Brain pericyte (primary cell): ENCODE measurements around the gene DYNLRB1.
A peak's percentile ranks its signal among the peaks of the same experiment; 100 is the strongest.
"Not testable (repeated sequence)": the region's sequence is repeated elsewhere in the genome, so short reads cannot be mapped to it uniquely, and the experiment has no call there.

Source experiments
- DNase-seq: peaks from one replicate; pipeline ENCODE4 v3.0.0-alpha.2; 2012; ENCODE audit warnings: low read depth, low spot score

The DYNLRB1 gene

GRCh38 chr20:34516247-34517113, at the start of gene DYNLRB1:
DYNLRB1 (plus strand) TSS chr20:34516422; CDS start chr20:34516459, 37 bp downstream.
- peak; percentile 91 for DNase-seq

- no peak for DNase-seq
Observed at GRCh38 chr20:34468951-34469350, 47.3 kb upstream of the DYNLRB1 start.

DNA sequence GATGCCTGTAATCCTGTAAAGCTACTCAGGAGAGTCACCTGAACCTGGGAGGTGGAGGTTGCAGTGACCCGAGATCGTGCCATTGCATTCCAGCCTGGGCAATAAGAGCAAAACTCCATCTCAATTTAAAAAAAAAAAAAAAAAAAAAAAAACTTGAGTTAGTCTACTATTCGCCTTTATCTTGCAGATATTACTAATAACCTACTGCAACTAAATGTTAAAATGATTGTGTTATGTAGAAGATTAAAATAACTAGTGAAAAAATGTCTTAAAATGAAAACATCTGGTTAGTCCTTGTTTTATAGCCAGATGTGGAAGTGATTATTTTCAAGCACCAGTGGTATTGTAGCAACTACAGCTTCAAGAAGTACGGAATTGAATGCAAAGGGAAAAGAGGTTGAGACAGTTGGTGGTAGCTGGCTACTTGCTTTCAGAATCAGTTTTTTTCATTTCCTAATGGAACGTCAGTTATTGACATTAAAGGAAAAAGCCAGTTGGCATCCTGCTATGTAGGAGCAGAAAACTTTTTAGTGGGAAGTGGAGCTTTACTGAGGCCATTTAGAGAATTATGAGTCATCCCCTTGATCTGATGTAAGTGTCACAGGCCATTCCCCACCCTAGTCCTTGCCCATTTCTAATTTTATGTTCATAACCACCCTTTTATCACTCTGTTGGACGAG, 43.8 kb upstream of the DYNLRB1 start:
- DNase-seq: peak; percentile 6

DNA sequence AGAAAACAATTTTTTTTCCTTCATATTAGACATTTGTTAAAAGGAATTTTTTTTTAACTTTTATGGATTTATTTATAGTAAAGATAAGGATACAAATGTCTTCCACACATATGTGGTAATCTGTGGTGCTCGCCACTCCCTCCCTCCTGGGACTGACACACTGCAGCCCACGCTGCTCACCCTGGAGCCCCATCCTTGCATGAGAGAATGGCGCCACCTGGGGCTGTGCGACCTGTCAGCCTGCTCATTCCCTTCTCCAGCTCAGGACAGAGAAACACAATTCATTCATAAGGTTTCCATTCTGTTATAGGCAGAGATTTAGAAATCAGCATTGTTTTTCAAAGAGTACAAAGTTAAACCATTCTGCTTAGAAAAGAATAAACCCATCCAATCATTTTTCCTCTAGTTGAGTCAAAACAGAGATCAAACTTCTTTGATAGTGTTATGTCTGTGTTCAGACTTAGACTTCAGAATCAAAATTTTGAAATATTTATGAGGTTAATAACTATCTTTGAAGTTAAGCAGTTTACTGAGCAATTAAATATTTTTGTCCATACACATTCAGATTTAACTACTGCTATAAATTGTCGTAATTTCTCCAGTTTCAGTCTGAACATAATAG, 42.8 kb upstream of the DYNLRB1 start:
- DNase-seq: no peak

DNA sequence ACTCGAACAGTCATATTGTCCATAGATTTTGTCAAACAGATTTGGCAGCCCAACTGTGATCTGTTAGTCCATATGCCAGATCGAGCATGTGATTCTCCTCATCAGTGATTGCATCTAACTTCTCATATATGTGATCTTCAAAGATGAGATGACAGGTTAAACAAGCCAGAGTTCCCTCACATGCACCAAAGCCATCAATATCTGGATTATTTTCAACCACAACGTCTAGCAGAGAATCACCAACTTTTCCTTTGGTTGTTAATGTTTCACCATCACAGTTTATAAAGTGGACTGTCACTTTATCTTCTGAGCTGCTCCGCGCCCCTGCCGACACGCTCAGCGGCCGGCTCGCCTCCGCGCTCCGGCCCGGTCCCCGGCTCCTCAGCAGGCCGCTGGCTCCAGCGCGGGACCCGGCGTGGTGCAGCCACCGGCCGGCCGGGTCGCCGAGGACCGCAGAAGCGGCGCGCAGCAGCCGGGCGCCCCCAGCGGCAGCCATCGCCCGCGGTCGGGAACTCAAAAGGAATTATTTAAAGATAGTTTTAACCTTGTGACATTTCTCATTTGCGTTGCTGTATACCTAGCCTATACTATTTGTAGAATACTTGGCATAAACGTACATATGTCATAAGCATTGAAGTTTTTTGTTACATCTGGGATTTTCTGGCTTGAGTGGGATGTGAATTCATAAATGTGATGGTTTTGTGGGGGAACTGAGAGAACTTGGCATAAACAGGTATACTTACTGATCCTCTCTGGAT, 40.1 kb upstream of the DYNLRB1 start:
- DNase-seq: no peak

GRCh38 chr20:34479627-34480026, 36.6 kb upstream of the DYNLRB1 start:
- no peak for DNase-seq

- DNase-seq: not testable (repeated sequence)
Observed at GRCh38 chr20:34482154-34482553, 34.1 kb upstream of the DYNLRB1 start.

GRCh38 chr20:34483585-34484220, 32.5 kb upstream of the DYNLRB1 start:
- not testable (repeated sequence) for DNase-seq

GRCh38 chr20:34485068-34485634, 31.1 kb upstream of the DYNLRB1 start:
- DNase-seq: no peak

DNA sequence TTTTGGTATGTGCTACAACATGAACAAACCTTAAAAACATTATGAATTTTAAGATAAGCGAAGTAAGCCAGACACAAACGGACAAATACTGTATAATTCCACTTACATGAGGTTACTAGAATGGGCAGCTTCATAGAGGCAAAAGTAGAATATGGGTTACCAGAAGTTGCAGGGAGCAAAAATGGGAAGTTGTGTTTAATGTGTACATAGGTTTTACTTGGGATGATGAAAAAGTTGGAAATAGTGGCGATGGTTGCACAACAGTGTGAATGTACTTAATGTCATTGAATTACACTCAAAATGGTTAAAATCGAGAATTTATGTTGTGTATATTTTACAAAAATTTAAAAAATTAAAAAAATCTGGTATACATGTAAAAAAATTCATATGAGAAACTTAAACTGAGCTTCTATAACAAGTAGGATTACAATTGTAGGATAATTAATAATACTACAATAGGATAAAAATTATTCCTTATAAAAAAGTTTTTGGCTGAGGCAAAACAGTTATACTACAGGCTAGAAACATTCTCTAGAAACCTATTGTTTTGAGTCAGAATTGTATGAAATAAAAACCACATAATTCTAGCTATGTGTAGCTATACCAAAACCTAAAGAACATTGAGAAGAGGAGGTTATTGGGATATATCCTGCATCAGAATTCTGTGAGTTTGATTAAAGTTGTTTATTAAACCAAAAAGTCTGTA, 24.8 kb upstream of the DYNLRB1 start:
- no peak for DNase-seq

DNA sequence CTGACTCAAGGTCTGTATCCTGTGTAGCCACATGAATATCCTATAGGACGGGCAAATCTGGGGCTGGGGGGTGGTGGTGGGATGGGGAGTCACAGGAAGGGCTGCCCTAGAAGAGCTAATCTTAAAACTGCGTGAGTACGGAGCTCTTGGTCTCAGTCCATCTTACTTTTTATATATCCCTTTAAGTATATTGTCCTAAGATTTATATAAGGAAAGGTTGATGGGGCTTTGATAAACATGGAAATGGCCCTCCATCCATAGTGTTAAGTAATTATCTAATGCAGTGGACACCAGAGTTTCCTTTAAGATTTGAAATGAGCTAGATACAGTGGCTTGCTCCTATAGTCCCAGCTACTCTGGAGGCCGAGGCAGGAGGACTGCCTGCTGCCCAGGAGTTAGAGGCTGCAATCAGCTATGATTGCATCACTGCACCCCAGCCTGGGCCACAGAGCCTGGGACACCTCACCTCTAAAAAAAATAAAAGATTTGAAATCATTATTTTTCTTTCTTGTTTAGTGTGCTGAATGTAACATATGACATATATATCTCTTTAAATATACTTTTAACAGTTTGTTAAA, 24.2 kb upstream of the DYNLRB1 start:
- DNase-seq: no peak

DNA sequence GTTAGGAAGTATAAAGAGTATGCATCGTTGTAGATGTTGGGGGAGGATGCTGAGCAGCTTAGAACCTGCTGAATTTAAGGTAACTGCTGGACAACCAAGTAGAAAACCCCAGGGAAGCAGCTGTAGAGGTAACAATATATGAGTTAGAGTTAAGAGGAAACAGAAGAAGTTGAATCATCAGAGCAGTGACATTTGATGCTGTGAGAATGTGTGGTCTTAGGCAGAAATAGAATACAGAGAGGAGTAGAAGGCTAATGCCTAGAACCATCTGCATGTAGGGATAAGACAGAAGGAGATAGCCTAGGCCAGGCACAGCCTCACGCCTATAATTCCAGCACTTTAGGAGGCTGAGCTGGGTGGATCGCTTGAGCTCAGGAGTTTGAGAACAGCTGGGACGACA, 22.6 kb upstream of the DYNLRB1 start:
- no peak for DNase-seq

DNA sequence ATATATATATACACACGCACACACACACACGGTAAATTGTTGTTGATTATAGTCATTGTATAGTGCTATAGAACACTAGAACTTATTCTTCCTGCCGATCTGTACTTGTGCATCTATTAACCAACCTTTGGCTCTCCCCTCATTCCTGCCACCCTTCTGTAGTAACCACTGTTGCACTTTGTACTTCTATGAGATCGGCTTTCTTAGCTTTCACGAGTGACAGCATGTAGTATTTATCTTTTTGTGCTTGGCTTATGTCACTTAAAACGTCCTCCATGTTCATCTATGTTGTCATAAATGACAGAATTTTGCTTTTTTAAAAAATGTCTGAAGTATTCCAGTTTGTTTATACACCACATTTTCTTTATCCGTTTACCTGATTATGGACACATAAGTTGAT, 20.9 kb upstream of the DYNLRB1 start:
- no peak for DNase-seq

DNA sequence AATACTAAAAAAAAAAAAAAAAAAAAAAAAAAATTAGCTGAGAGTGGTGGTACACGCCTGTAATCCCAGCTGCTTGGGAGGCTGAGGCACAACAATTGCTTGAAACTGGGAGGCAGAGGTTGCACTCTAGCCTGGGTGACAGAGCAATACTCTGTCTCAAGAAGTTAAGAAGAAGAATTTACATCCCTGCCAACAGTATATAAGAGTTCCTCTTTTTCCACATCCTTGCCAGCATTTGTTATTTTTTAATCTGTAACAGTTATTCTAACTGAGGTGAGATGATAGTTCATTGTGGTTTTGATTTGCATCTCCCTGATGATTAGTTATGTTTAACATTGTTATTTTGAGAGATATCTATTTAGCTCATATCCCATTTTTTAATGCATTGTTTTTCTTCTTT, 20.3 kb upstream of the DYNLRB1 start:
- no peak for DNase-seq

DNA sequence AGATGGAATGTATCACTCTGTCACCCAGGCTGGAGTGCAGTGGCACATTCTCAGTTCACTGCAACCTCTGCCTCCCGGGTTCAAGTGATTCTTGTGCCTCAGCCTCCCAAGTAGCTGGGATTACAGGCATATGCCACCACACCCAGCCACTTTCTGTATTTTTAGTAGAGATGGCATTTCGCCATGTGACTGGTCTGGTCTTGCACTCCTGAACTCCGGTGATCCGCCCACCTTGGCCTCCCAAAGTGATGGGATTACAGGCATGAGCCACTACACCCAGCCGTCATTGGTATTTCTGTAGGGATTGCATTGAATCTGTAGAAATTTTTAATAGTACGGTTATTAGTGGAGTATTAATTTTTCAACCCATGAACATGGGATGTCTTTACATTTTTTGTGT, 18.6 kb upstream of the DYNLRB1 start:
- DNase-seq: not testable (repeated sequence)

DNA sequence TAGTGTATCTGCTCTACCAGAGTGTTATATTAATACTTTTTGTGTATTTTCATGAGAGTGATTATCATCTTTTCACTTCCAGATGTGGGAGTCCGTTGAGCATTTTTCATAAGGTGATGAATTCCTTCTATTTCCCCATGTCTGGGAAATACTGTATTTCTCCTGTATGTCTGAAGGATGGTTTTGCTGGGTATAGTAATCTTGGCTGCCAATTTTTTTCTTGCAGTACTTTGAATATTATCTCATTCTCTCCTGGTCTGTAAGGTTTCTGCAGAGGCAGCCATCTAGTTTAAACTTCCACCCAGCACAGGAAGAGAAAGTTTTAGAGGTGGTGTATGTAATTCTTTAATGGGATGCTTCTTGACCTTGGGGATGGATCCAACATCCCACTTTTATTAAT, 15.4 kb upstream of the DYNLRB1 start:
- DNase-seq: no peak

DNA sequence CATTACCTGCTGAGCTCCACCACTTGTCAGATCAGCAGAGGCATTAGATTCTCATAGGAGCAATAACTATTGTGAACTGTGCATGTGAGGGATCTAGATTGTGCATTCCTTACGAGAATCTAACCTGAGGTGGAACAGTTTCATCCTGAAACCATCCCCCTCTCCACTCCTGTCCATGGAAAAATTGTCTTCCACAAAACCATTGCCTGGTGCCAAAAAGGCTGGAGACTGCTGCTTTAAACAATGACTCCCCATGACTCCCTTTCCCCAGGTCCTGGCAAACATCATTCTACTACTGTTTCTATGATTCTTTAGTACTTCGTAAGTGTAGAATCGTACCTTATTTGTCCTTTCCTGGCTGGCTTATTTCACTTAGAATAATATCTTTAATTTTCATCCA, 9.7 kb upstream of the DYNLRB1 start:
- DNase-seq: no peak

DNA sequence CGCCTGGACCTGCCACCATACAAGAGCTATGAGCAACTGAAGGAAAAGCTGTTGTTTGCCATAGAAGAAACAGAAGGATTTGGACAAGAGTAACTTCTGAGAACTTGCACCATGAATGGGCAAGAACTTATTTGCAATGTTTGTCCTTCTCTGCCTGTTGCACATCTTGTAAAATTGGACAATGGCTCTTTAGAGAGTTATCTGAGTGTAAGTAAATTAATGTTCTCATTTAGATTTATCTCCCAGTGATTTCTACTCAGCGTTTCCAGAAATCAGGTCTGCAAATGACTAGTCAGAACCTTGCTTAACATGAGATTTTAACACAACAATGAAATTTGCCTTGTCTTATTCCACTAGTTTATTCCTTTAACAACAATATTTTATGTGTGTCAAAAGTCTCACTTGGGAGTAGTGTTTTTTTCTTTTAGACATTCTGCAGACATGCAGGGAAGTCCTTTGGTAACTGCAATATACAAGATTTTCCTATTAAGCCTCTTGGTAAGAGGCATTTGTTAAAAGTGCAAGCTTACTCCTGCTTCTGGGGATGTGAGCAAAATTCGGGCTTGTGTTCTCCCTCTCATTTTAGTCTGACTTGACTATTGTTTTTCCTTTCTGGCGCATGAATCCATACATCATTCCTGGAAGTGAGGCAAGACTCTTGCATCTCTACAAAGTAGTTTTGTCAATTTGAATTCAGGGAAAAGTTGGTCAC, 8.4 kb upstream of the DYNLRB1 start:
- DNase-seq: no peak

- no peak for DNase-seq
Observed at GRCh38 chr20:34510575-34510974, 5.6 kb upstream of the DYNLRB1 start.
